ENCODE data around the gene PRAF2.
A peak's percentile ranks its signal among the peaks of the same experiment; 100 is the strongest.

Gene PRAF2

GRCh38 chrX:49041744-49042580 is 31.8 kb downstream of the PRAF2 start:
- peak; percentile 79 for DNase-seq

- DNase-seq: peak; percentile 52
Observed at GRCh38 chrX:49040376-49040955, 33.3 kb downstream of the PRAF2 start.

GRCh38 chrX:49039598-49040375 is 34.0 kb downstream of the PRAF2 start:
- DNase-seq: peak; percentile 95

- peak; percentile 38 for DNase-seq
Observed at GRCh38 chrX:49037883-49038475, 35.8 kb downstream of the PRAF2 start.

GRCh38 chrX:49030283-49030682 is 43.5 kb downstream of the PRAF2 start:
- no peak for DNase-seq

- DNase-seq: no peak
Observed at GRCh38 chrX:49029876-49030275, 43.9 kb downstream of the PRAF2 start.

All from fibroblast of skin of abdomen (primary cell).